ENCODE measurements around the gene PPFIA4.

PPFIA4 gene

DNA sequence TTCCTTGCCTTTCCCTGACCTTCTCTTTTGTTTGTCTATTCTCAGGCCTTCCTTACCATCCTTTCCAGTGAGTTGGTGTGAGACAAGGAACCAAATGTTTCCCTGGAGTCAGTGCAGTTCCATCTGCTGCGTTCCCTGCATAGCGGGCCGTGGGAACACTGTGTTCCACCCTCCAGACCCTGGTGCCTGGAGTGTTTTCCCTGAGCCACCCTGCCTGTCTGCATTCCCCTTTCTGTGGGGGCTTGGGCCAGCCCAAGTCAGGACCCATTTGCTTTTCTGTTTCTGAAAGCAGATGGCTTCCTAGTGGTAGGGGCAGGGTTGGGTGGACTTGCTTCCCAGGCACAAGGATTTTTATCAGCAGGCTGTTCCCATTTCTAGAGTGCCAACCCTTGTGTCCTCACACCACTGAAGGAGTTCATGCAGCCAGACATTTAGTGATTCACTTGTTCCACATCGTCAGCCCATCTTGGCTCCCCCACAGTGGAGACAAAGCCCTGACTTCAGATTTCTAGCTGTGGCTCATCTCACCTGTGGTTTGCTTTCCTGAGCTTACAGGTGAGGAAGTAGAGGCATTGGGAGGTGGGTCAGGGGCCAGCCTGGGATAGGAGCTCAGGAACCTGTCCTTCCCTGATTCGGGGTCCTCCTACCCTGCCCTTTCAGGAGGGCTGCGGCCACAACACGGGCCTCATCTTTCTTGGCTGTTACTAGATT, 73.7 kb downstream of the PPFIA4 start:
- DNase-seq (ENCODE audit: low read depth, low spot score) = no peak

DNA sequence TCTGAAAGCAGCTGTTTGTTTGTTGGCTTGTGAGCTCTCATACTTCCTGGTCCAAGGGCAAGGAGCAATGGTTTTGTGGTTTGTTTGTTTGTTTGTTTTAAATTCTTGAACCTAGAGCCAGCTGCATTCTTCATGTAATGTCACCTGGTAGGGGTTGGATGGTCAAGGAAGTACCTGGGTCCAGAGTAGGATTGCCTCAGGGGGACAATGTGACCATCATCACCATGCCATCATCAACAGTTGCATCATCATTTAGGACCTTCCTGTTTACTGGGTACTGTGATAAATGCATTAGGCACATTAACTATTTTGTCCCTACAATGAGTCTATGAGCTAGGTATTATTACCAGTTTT, 74.2 kb downstream of the PPFIA4 start:
- DNase-seq (ENCODE audit: low read depth, low spot score) = no peak

DNA sequence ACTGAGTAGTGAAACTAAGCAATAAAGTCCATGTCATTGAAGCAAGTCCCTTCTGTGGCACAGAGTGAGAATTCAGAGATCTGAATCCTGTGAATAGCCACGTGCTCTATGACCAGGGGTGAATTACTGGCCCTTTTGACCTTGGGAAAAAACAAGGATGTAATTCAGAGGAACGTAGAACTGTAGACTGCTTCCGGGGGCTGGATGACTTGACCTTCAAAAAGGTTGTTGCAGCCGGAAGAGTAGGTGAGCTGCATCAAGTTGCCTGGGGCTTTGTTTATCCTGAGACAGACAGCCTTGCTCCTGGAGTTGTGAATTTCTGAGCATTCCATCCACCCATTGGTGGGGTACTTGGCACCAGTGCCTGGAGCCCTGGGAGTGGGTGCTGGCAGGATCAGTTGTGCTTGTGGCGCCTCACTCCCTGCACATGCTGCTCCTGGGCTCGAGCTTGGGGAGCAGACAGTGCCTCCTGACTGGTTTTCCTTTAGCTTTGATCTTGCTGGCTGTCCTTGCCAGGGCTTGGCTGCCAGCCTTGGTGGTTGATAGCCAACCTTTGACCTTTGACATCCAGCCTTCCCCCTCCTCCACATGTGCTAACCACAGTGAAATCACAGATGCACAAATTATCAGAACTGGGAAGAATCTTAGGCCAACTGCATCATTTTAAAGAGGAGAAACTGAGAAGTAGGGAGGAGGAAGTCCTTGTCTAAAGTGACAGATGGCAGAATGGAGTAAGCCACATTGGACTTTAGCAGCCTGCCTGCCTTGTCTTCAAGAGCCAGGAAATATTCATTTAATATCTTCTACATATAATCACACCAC, 75.7 kb downstream of the PPFIA4 start:
- peak; percentile 36 for DNase-seq (ENCODE audit: low read depth, low spot score)

DNA sequence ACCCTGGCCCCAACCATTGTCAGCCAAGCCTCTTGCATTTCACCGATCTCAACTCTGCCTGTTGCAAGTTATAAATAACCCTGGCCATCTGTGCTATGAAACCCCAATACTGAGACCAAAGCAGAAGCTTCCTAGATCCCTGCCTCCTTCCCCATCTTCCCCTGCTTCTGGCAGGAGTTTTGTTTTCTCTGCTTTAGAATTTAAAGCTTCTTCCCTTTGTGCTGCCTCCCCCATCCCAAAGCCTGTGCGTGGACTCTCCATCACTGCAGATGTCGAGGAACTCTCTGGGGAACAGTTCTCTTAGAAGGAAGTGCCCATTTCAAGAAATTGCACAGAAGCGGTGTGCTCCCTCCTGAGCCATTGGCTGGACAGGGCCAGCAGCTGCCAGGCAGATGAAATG, 76.9 kb downstream of the PPFIA4 start:
- DNase-seq (ENCODE audit: low read depth, low spot score) = no peak

DNA sequence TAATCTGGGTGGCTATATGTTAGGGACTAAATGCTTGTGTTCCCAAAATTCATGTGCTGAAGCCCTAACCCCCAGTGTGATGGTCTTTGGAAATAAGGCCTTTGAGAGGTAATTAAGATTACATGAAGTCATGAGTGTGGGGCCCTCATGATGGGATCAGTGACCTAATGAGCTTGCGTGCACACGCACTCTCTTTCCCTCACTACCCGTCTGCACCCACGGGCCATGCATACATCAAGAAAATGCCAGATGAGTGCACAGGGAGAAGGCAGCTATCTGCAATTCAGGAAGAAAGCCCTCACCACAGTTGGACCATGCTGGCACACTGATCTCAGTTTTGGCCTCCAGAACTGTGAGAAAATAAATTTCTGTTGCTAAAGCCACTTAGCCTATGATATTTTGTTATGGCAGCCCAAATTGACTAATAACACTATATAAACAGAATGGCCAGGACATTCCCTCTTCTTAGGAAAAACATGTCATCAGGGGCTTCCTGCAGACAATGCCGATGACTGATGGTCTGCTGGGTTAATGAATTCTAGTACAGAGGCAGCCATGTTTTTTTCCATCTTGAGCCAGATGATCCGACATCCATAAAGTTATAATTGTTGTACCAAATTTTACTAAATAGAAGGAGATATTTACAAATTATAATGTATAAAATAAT, 77.7 kb downstream of the PPFIA4 start:
- DNase-seq (ENCODE audit: low read depth, low spot score) = no peak

DNA sequence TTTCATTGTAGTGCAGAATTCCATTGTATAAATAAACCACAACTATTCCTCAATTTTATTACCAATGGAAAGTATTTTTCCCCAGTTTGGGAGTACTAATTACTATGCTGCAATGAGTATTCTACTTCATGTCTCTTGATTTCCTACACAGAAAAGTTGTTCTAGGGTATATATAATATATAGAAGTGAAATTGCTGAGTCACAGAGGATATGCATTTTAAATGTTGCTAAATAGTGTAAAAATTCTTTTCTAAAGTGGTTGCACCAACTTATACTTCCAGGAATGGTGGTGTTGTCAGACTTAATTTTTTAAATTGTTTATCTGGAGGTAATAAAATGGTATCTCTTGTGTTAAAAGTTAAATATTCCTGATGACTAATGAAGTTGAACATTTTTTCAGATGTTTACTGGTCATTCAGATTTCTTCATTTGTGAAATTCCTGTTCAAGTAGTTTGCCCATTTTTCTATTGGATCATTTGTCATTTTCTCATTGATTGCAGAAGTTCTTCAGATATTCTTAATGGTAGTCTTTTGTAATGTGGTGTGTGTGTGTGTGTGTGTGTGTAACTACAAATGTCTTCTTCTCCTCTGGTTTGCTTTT, 78.6 kb downstream of the PPFIA4 start:
- no peak for DNase-seq (ENCODE audit: low read depth, low spot score)

DNA sequence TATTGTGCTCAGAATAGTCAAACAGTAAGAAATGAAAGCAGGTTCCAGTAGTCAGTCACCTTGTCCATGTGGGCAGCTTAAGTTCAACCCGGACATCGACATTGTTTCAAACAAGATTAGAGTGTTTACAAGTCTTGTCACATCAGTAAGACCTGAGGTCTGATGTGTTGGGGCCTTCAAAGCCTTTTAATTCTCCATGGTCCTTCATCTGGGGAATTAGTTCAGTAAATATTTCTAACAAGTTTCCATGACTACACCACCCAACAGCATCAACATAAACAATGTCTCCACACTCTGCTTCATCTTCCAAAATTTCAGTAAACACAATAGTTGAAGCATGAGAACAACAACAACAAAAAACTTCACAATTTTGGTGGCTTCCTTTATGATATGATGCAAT, 86.2 kb downstream of the PPFIA4 start:
- no peak for DNase-seq (ENCODE audit: low read depth, low spot score)

DNA sequence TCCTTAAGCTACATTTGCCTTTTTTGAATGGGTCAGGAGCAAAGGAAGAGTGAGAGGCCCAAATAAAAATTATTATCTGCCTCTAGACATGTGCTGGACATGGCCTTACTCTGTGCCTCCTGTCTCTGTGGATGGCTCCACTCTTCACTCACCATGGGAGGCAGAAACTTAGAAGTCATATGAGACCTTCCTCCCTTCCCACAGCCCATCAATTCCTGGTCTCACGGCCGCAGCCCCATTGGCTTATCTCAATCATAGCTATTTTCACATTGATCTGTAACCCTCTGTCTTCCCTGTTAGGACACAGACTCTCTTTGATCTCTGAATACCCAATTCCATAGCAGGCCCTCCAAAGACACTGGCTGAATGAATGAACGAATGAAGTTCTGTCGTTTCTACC, 87.0 kb downstream of the PPFIA4 start:
- DNase-seq (ENCODE audit: low read depth, low spot score) = no peak

DNA sequence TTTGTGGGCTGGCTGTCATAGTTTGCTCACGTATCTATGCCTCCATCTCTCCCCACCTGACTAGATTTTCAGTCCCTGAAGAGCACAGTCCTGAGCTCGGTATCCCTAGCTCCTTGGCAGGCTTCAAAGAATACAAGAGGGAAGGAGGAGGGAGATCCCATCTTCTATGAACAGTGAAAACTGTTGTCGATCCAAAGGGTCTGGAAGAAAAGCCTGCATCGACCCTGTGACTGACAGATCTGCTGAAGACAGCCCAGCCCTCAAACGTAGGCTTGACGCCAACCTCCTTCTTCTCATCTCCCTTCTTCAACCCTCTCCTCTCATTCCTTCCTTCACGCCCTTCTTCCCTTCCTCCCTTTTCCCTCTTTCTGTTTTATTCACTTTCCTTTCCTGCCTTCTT, 87.9 kb downstream of the PPFIA4 start:
- no peak for DNase-seq (ENCODE audit: low read depth, low spot score)

DNA sequence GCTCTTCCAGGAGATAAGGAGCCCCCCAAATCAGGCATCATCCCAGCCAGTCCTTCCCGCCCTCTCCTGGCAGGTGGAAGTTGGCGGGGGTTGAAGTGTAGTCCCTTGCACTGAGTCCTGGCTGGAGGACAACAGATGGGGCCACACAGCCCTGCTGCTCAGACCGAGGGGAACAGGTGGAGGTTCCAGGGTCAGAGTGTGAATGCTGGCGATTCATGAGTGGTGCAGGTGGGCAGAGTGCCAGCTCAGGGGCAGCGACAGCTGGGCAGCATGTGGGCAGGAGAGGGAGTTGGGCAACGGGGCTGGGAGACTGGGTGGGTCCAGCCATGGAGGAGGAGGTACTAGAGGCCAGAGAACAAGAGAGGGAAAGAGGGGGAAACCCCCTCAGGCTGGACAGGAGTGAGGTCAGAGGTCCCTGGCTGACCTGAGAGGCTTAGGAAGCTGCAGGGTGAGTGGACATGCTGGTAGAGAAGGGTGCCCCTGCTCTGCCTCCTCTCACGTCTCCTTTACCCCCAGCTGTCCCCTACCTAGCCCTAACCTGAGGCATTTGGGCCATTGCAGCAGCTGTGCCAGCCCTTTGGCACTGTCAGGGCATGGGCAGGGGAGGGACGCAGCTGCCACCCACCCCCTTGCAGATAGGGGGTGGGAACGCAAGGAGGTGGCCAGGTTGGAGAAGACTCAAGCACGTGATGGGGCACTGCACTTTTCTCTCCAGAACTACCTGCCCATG, 90.0 kb downstream of the PPFIA4 start:
- no peak for DNase-seq (ENCODE audit: low read depth, low spot score)

DNA sequence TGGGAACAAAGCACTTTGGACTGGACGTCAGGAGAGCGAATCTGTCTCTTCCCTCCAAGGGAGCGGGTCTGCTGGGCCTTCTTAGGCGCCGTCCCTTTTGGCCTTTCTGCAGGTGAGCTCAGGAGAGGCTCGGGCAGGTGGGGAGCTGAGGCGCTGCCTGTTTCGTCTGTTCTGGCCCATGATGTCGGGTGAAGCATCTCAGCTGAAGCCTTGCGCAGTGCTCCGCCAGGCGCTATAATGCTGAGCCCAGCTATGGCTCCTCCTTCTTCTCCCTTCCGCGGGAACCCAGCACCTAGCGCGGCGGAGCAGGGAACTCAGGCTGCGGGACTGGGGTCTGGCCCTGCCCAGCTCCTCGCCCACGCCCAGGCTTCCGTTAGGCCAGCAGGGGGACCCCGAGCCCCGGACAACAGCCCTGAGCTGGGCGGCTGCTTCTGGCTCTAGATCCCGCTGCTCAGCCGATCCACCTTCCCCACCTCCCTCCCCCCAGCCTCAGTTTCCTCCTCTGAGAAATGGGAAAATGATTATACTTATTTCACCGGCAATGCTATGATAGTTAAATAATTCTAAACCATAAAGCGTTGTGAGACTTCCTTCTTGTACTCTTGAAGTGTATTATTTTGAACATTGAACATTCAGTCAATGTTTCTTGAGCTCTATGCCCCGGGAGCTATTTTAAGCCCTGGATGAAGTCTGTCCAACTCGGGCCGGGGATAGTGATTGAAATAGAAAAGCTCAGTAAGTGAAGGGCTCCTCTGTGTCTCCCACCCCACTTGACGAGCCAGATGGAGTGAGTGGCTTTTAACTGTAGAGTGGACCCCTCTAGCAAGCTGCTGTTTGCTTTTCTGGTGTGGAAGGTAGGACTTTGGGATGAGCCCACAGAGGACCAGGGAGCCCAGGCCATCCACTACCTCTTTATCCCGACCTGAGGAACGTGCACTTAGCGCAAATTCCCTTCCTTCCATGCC, 91.6 kb downstream of the PPFIA4 start:
- DNase-seq (ENCODE audit: low read depth, low spot score) = peak; percentile 94

DNA sequence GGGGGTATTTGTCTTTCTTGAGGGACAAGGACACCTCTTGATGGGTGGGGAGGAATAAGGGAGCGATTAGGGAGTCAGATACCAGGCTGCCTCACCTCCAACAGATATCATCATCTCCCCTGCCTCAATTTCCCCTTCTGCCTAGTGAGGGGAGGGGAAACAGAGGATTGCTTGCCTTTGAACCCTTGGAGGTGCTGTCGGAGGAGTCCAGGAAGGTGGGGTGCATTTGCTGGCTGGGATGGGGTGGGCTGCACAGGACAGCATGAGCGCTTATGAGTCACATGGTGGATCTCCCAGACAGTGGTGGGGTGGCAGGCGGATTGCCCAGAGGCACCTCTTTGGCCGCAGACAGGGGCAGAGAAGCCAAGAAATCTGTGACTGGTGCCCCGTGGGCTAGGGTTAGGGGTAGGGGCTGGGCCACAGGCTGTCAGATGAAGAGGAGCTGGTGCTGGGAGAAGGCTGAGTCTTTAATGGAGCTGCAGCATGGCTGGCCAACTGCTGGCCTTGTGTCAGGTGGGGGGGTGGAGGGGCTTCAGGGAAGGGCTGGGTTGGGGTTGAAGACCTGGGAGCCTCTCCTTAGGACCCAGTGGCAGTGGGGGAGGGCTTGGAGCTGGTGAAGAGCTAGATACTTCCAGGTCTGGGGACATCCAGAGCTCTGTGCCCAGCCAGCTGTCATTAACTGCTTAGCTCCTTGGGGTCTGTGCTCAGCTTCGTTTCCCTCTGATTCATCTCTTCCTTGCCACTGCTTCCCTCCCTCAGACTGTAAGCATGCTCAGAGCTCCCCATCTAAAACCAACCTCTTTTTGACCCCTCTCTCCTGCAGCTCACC, 94.2 kb downstream of the PPFIA4 start:
- no peak for DNase-seq (ENCODE audit: low read depth, low spot score)

DNA sequence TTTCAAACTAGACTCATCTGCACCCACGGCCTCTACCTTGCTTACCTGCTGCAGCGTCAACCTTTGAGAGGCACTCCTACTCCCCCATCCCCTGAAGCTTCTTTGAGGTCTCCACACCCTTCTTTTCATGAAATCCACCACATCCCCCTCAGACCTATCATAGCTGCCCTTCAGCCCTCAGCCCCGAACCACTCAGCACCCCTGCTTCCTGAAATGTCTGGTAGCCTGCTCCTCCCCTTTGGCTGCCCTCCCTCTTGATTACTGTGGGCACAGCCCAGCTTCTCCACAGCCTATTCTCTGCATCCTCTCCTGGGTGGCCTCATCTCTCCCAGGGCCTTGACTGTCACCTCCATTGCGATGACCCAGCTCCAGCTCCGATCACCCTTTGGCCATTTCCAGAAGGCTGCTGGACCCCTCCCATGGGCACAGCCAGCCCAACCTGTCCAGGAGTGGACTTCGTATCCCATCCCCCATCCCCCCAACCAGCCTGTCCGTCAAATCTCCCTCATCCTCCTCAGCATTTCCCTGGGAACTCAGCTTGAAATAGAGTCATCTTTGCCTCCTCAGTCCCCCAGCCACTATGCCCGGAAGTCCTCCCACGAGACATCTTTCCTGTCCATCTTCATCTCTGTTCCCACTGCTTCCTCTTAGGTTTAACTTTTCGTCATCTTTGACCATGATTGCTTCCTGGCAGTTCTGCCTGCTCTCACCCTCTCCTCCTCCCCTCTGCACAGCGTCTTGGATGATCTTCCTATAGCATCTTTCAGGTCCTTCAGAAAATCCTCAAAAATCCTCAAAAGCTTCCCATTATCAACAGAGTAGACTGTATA, 95.1 kb downstream of the PPFIA4 start:
- no peak for DNase-seq (ENCODE audit: low read depth, low spot score)

DNA sequence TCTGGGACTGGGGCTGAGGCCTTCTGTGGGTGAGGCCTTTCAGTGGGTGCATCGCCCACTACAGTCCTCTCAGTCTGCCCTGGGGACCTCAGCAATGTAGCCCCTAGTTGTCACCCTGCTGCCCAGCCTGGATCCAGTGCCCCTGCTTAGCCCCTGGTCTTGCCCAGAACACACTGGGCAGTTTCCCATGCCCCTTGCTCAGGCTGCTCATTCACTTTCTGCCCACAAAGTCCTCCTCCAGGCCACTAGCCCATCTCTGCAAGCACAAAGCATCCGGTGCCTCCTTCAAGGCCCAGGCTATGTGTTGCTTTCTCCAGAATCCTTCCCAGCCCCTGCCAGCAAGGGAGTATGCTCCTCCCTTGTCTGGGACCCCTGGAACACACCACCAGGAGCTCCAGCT, 95.9 kb downstream of the PPFIA4 start:
- no peak for DNase-seq (ENCODE audit: low read depth, low spot score)

DNA sequence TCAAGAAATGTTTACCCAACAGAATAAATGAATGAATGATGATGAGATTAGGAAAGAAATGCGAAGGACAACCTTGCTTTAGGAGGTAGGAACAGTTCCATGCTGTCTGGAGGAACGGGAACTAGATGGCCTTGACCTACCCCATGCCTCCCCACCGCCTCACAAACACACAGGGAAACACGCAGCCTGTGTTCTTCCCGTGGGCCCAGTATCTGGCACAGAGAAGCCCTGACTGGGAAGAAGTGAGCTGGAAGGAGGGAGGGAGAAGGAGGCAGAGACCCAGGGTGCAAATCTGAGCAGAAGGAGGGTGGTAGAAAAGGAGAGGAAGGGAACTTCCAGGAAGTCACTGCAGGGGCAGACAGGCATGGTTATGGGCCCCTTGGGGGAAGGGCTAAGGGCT, 97.7 kb downstream of the PPFIA4 start:
- DNase-seq (ENCODE audit: low read depth, low spot score) = no peak

DNA sequence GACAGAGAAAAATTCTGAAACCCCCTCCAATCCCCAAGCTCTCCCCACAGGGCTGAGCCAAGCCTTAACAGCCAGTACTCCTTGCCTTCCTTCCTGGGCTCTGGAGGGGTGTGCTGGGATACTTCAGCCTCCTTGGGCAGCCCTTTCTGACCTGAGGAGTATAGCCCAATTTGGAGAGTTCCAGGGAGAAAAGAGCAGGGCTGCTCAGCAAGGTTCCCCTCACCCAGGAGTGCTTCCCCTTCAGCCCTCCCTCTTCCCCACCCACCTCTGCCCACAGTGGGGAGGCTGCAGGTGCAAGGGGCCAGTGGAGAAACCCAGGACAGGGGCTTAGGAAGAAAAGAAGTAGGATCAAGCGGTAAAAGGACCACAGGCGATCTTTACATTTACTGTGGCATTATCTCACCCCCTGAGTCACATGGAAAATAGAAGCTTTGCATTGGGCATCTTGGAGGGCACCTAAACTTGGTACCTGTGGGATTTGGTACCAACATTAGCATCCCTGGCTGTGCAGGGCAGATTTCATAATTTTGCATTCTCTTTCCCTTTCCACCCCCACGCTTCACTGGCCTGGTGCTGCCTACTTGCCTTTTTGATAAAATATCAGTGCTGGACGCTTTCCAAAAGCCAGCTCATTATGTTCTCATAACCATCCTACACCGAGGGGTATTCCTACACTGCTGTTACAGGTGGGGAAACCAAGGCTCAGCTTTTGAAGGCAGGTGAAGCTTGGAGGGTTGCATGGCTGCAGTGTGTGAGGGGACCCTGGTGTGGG, 98.4 kb downstream of the PPFIA4 start:
- DNase-seq (ENCODE audit: low read depth, low spot score) = no peak

DNA sequence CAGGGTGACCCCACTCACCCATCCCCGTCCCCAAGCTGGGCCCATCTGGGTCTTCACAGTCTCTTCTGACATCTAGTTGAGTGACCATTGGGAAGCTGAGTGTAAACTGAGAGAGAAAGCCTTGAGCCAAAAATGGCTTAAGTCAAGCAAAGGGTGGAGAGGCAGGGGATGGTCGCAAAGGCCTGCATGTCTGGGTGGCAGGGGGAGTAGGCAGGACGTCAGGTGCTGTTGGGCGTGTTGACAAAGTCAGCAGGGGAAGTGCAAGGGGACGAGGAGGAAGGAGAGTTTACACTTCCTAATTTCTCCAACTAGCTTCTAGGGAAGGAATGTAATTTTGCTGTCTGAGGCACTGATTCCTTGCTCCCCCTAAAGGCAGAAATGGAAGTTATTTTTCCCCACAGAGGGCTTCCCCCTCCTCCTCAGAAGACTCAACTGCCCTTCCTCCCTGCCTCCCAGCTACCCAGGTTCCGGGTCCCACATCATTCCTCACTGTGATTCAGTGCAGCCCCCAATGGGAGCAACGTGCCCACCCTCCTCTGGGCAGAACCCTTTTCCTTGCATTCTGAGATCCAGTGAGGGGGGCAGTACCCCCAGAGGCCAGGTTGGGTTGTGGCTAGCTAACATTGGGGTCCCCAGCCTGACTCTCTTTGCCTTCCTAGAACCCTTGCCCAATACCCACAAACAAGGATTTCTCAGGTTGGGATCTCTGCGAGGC, 100.0 kb downstream of the PPFIA4 start:
- peak; percentile 60 for DNase-seq (ENCODE audit: low read depth, low spot score)
